Posterior cingulate gyrus (tissue), 11 donors: ENCODE results near the gene FAT4.

ENCODE experiments used
- DNase-seq, 10 donors: peaks; one replicate each; pipeline versions ENCODE4 v3.0.0 to v3.0.0-alpha.2; 2020 to 2021; ENCODE audit warnings: mixed read lengths in 3 of 10
- intact Hi-C: fragments of 100-400 bp; cut with DNase I; formaldehyde crosslinking; loops from one replicate; pipeline ENCODE4 v1.15.1; 2023

FAT4 gene

GRCh38 chr4:125316401-125316790 is 1.6 kb downstream of the FAT4 start:
- intact Hi-C loops = loop anchor here (5.0 kb wide), 1 partner anchor 116 kb away; no protein-coding TSS in a partner anchor
- DNase-seq = peak in 8 of 10 donors; percentile 7 to 82 (median 28)

DNA sequence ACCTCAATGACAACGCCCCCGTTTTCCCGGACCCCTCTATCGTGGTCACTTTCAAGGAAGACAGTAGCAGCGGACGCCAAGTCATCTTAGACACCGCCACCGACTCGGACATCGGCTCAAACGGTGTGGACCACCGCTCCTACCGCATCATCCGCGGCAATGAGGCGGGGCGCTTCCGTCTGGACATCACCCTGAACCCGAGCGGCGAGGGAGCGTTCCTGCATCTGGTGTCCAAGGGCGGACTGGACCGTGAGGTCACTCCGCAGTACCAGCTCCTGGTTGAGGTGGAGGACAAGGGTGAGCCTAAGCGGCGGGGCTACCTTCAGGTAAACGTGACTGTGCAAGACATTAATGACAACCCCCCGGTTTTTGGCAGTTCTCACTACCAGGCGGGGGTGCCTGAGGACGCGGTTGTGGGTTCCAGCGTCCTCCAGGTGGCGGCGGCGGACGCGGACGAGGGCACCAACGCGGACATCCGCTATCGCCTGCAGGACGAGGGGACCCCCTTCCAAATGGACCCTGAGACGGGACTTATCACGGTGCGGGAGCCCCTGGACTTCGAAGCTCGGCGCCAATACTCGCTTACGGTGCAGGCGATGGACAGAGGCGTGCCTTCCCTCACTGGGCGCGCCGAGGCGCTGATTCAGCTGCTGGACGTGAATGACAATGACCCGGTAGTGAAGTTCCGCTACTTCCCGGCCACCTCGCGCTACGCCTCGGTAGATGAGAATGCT is 2.2 kb downstream of the FAT4 start:
- DNase-seq = peak in 9 of 10 donors; percentile 19 to 91 (median 45)
- intact Hi-C loops = loop anchor here (5.0 kb wide), 1 partner anchor 115 kb away; no protein-coding TSS in a partner anchor

DNA sequence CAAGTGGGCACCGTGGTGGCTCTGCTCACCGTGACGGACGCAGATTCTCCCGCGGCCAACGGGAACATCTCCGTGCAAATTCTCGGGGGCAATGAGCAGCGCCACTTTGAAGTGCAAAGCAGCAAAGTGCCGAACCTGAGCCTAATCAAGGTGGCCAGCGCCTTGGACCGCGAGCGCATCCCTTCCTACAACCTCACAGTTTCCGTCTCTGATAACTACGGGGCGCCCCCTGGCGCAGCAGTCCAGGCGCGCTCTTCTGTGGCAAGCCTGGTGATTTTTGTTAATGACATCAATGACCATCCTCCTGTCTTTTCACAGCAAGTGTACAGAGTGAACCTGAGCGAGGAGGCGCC is 2.7 kb downstream of the FAT4 start:
- peak in 9 of 10 donors; percentile 32 to 93 (median 51) for DNase-seq
- intact Hi-C loops = loop anchor here (5.0 kb wide), 1 partner anchor 115 kb away; no protein-coding TSS in a partner anchor

- DNase-seq = no peak
- intact Hi-C loops = loop anchor here (5.0 kb wide), 1 partner anchor 113 kb away; no protein-coding TSS in a partner anchor
Measured at GRCh38 chr4:125319311-125319710, 4.6 kb downstream of the FAT4 start.

DNA sequence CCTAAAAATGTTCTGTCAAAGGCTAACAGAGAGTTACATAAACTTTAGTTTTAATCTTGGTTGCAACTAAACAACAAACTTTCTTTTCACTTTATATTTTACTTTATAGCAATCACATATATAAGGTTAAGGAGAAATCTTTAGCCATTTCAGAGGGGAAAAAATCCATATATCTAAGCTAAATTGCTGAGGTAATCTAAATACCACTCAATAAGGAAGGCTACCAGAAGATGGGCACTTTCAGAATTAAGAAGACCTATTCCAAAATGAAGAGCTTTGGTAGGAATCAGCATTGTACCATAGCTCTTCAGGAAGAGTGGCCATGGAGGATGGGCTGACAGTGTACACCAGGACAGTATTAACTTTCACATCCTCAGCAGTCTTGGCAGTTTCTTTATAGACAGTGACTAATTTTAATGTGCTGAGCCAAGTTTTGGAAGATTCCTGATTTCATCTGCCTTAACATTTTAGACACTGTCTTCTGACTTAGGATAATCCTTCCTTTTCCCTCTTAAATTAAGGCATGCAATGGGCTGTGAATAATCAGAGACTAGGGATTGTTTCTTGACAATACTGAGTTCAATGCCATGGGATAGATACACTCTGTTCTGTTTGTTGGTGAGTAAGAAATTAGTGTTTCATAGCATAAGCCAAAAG is 7.1 kb downstream of the FAT4 start:
- DNase-seq = no peak
- intact Hi-C loops = no loop called here

DNA sequence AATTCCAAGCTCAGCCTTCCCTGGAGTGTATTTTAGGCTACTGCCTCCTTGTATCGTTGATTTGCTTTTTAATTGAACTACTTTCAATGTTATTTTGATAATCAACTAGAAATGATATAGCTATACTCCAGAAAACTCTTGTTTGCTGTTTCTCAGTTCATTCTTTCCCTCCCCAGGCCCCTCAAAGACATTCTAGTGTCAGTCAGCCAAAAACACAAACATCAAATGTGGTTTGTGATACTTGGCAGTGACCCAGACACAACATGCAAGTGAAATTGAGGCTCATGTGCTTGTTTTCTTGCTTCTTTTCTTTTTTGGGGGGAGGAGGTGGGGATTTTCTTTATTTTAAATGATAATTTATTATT is 7.6 kb downstream of the FAT4 start:
- intact Hi-C loops = no loop called here
- no peak for DNase-seq

- intact Hi-C loops = no loop called here
- DNase-seq = no peak
Measured at GRCh38 chr4:125323654-125324053, 8.9 kb downstream of the FAT4 start.

DNA sequence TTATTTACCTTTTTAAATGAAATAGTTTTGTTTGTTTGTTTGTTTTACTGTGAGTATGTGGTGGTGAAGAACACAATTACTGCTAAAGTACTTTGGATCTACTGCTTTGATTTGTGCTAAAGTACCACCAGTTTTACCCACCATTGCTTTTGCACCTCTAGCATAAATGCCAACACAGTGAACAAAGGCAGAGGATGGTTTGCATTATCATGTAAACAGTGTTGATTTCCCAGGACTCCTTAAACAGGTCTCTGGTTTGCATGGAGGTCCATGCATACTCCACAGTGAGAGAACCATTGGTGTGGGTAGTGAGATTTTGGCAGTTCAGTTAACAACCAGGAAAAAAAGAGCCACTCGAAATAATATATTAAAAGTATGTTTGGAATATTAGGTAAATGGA is 11.0 kb downstream of the FAT4 start:
- intact Hi-C loops = no loop called here
- DNase-seq = no peak

GRCh38 chr4:125331116-125331515 is 16.4 kb downstream of the FAT4 start:
- intact Hi-C loops = no loop called here
- DNase-seq = no peak

DNA sequence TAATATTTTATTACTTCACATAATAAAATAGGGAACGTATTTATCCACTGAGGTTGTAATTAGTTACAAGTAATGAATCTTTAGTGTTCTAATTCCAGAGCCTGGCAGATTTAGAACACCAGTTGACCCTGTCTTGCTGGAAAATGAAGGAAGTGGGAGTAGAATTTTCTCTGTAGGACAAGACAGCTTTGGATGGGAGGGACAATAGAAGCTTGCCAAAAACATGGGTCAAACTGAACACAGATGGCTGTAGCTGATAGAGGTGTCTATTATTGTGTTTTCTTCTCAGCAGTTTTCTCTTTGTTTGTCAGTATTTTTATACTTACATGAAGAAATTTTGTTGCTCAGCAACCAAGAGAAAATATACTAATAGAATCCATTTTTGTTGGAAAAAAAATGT is 20.2 kb downstream of the FAT4 start:
- DNase-seq = no peak
- intact Hi-C loops = no loop called here

- intact Hi-C loops = no loop called here
- no peak for DNase-seq
Measured at GRCh38 chr4:125338814-125339213, 24.1 kb downstream of the FAT4 start.

DNA sequence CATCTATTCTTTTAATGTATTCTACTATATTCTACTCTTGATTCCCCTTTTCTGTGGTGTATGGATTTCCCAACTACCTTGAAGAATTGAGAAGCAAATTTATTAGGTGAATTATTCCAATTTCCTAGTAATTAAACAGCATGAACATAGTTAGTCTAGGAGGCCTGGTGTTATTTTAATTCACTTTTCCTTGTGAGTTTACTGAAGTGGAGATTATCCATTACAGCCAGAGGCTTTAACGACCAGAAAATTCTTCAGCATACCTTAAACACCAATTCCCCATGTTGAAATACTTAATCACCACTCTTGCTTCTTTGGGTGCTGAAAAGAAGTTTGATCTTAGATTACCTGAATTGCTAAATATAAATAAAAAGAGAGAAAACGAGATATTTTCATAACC is 29.4 kb downstream of the FAT4 start:
- no peak for DNase-seq
- intact Hi-C loops = no loop called here

- no peak for DNase-seq
- intact Hi-C loops = no loop called here
Measured at GRCh38 chr4:125346616-125347015, 31.9 kb downstream of the FAT4 start.

DNA sequence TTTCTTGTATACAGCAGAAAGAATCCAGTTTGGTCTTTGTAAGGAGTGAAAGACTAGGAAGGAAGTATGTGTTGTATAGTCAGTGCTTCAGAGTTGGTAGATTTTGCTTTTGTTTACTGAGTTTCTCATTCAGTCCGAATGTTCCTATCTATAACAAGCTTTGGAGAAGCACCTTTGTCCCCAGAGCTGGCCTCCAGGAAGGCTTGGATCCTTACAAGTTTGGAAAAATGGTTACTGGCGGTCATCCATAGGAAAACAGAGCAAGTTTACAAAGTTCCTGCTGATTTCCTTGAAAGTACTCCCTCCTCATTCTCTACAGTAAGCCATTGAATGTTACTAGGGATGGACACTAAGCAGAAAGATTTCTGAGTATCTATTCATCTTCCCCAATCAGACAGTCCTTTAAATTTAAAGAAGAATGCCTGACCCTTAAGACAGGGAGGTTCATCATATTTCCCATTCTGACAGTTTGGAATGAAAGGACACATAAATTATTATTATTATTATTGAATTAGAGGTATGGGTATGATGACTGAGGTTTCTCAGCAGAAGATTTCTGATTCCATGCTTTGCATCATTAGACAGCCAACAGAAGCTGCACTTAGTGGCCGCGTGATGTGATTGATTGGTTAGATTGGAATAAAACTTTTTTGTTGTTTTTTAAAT is 35.8 kb downstream of the FAT4 start:
- intact Hi-C loops = no loop called here
- no peak for DNase-seq

DNA sequence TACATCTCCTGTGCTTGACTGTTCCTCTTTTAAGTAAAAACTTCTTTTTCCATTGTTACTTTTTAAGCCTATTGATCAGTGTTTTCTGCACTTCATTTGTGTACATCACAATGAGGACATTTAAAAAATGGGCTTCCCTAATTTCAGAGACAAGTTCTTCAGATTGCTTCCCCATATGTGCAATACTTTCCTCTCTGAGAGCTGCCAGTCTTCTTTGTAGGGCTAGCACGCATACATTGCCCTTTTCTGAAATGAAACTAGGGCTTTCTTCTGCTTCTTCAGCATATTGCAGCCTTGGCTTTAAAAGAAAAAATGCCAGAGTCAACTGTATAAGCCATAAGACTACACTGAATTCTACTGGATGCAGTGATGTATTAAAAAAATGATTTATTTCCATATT is 37.8 kb downstream of the FAT4 start:
- intact Hi-C loops = no loop called here
- DNase-seq = no peak

DNA sequence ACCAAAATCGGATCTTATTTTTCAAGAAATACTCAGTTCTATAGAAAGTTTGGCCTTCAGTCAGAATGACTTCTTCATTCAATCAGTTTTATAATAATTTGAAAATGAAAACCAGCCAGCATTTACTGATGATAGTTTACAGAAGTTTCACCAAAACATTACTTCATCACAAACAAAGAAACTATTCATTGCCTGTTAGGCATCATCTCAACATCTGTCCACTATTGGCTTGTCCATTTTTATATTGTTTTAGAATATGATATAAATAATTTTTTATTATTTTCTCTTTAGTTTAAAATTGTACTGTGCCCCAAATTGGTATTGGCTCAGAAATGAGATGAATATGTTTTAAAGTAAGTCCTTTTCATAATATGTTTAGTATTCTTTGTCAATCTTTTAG is 38.4 kb downstream of the FAT4 start:
- intact Hi-C loops = no loop called here
- DNase-seq = no peak

GRCh38 chr4:125355791-125356190 is 41.0 kb downstream of the FAT4 start:
- DNase-seq = no peak
- intact Hi-C loops = no loop called here

DNA sequence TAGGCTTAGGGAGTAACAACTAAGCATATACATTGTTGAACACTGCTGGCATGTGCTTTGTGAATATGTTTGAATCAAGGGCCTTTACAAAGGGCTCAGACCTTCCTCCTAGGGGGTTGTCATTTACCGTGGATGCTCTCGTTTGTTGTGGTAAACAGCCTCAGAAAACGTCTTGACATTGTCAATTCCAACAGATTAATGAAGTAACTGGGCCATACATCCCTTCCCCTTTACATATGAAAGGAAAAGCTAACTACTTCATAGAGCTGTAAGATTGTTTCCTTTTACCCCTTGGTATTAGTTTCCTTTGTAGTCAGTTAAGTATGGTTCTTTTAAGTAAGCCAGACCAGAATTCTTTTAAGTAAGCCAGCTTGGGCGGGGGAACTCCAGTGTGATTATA is 42.9 kb downstream of the FAT4 start:
- DNase-seq = no peak
- intact Hi-C loops = no loop called here

DNA sequence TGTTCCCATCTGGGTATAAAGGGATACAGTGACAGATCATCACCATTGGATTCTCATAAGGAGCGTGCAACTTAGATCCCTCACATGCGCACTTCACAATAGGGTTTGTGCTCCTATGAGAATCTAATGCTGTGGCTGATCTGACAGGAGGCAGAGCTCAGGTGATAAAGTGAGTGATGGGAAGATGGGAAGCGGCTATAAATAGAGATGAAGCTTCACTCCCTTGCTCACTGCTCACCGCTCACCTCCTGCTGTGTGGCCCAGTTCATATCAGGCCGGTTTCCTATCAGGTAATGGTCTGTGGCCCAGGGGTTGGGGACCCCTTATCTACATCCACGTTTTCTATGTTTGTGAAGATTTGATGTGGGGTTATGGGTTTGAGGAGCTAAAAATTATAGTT is 43.7 kb downstream of the FAT4 start:
- DNase-seq = no peak
- intact Hi-C loops = no loop called here

- DNase-seq = no peak
- intact Hi-C loops = no loop called here
Measured at GRCh38 chr4:125359363-125359762, 44.6 kb downstream of the FAT4 start.

DNA sequence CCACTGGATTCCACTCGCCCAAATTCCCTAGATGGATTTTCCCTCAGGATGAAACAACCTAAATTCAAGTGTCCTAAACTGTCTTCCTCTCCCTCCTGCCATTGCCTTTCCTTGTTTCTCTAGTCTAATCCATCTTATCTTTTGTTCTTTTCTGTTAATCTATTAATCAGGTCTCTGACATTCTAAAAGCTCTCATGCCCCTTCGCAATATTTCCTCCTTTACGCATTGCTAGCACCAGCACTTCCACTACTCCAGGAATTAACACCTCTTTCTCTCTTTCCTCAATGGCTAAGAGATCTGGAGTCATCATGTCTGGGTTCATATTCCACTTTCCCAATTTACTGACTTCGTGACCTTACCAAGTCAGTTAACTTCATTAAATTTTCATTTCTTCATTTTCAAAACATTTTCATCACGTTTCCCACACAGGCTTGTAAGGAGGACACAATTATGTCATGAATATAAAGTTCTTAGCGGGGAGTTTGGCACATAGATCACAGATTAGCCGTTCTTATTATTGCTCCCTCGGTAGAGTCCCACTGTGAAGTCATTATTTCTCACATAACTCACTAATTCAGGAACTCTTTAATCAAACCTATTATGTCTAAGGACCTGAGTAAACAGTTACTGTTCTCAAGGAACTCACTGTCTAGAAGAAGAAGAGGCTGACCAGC is 45.3 kb downstream of the FAT4 start:
- DNase-seq = no peak
- intact Hi-C loops = no loop called here
